ENCODE results near the gene CDH23.

CDH23 gene

GRCh38 chr10:71698737-71699136 lies 302.0 kb downstream of the CDH23 start:
- ChIA-PET CTCF (interaction anchor here (1.4 to 11.5 kb wide), 8 partner anchors 8 to 382 kb away, joined by 4 to 105 read pairs (median 15); partner anchors contain the start of genes SLC29A3 and VSIR), POLR2A (no interaction called here)
- TF ChIP-seq CTCF (IDR thresholded peaks at IDR 0.05; ENCODE audit: insufficient read depth, low read length, missing control alignments), result no peak
- no peak overlapping the region for H3K4me3 ChIP-seq (ENCODE audit: low read depth, low read length)
- DNase-seq (ENCODE audit: low read depth, low spot score), result no peak

GRCh38 chr10:71700731-71701368 lies 304.1 kb downstream of the CDH23 start:
- TF ChIP-seq CTCF (IDR thresholded peaks at IDR 0.05; ENCODE audit: insufficient read depth, low read length, missing control alignments), result no peak
- CTCF ChIA-PET, result interaction anchor here (1.1 to 1.4 kb wide), 2 partner anchors 10 to 15 kb away, joined by 3 read pairs; no protein-coding TSS in a partner anchor
- POLR2A ChIA-PET, result no interaction called here
- DNase-seq (ENCODE audit: low read depth, low spot score), result no peak
- no peak overlapping the region for H3K4me3 ChIP-seq (ENCODE audit: low read depth, low read length)

- TF ChIP-seq CTCF (IDR thresholded peaks at IDR 0.05; ENCODE audit: insufficient read depth, low read length, missing control alignments), result no peak
- POLR2A ChIA-PET, result no interaction called here
These were observed 304.9 kb downstream of the CDH23 start for GRCh38 chr10:71701496-71702132.

GRCh38 chr10:71703577-71703976 lies 306.9 kb downstream of the CDH23 start:
- no peak overlapping the region for H3K4me3 ChIP-seq (ENCODE audit: low read depth, low read length)
- no peak for DNase-seq (ENCODE audit: low read depth, low spot score)
- no peak for TF ChIP-seq CTCF (IDR thresholded peaks at IDR 0.05; ENCODE audit: insufficient read depth, low read length, missing control alignments)
- CTCF ChIA-PET, result interaction anchor here (1.1 to 2.4 kb wide), 3 partner anchors 9 to 108 kb away, joined by 3 to 6 read pairs (median 3); no protein-coding TSS in a partner anchor
- POLR2A ChIA-PET, result no interaction called here

More at GRCh38 chr10:71701496-71702132, 304.9 kb downstream of the CDH23 start:
- H3K4me3 ChIP-seq (ENCODE audit: low read depth, low read length), result no peak overlapping the region
- CTCF ChIA-PET, result interaction anchor here (1.1 to 2.4 kb wide), 3 partner anchors 11 to 16 kb away, joined by 3 to 6 read pairs (median 3); no protein-coding TSS in a partner anchor
- DNase-seq (ENCODE audit: low read depth, low spot score), result no peak

- CTCF ChIA-PET, result interaction anchor here (1.1 to 6.2 kb wide), 5 partner anchors 9 to 401 kb away, joined by 3 to 73 read pairs (median 5); partner anchors contain the start of gene SLC29A3
- no peak for TF ChIP-seq CTCF (IDR thresholded peaks at IDR 0.05; ENCODE audit: insufficient read depth, low read length, missing control alignments)
- H3K4me3 ChIP-seq (ENCODE audit: low read depth, low read length), result no peak overlapping the region
- POLR2A ChIA-PET, result no interaction called here
- DNase-seq (ENCODE audit: low read depth, low spot score), result no peak
These were observed 308.1 kb downstream of the CDH23 start for GRCh38 chr10:71704816-71705215.

- TF ChIP-seq CTCF (IDR thresholded peaks at IDR 0.05; ENCODE audit: insufficient read depth, low read length, missing control alignments), result no peak
- CTCF ChIA-PET, result interaction anchor here (0.8 to 6.2 kb wide), 8 partner anchors 10 to 402 kb away, joined by 3 to 73 read pairs (median 5); partner anchors contain the start of gene SLC29A3
- H3K4me3 ChIP-seq (ENCODE audit: low read depth, low read length), result no peak overlapping the region
- POLR2A ChIA-PET, result no interaction called here
- DNase-seq (ENCODE audit: low read depth, low spot score), result no peak
These were observed 308.9 kb downstream of the CDH23 start for GRCh38 chr10:71705582-71705981.
